Measurements from ENCODE around the gene CHST8.

DNA sequence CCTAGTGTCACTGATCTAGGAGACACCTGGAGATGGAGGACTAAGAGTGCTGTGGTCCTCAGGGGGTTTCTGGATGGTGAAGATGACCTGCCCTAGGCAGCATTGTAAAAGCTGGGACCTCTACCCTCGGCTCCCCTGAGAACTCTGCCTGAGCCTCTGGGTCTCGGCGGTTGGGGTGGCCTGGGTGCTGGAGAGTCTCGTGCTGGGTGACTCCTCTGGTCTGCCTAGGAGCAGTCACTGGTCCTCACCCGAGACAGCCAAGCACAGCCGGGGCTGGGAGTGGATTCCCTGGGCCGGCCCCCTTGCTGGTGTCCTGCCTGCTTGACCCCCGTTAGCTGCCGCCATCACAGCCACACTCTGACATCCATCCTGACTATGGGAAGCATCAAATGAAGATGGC lies 181.6 kb downstream of the CHST8 start:
- TF ChIP-seq CTCF (IDR thresholded peaks at IDR 0.05): no peak
- TF ChIP-seq USF2 (IDR thresholded peaks at IDR 0.05; ENCODE audit: borderline replicate concordance, low read depth, low read length): no peak
- no peak for TF ChIP-seq RFX5 (IDR thresholded peaks at IDR 0.05; ENCODE audit: low read length)
- TF ChIP-seq RAD21 (IDR thresholded peaks at IDR 0.05; ENCODE audit: low read length): no peak

Data from SK-N-SH (cell line).